GM12864 (cell line): ENCODE data around the gene RPP25.
A peak's percentile ranks its signal among the peaks of the same experiment; 100 is the strongest.

ENCODE experiments used
- DNase-seq: peaks from one replicate; pipeline ENCODE4 v3.0.0-alpha.2; 2011; ENCODE audit warnings: low read depth
- H3K4me3 ChIP-seq: 2 replicates; pipeline ENCODE4 v1.5.1; 2011; ENCODE audit warnings: mild to moderate bottlenecking, low read depth, low read length, control low read depth
- CTCF ChIP-seq: IDR thresholded peaks from 2 replicates; pipeline ENCODE4 v1.5.1; 2011; ENCODE audit warnings: low read depth, mild to moderate bottlenecking, moderate library complexity, low read length, control low read depth, inconsistent platforms; ENCODE audit errors: missing control alignments

RPP25 gene

GRCh38 chr15:74983725-74984231 is 27.2 kb upstream of the RPP25 start:
- DNase-seq, result no peak
- H3K4me3 ChIP-seq, result no peak overlapping the region
- TF ChIP-seq CTCF, result no peak

- no peak overlapping the region for H3K4me3 ChIP-seq
- DNase-seq, result no peak
- no peak for TF ChIP-seq CTCF
These were observed 25.6 kb upstream of the RPP25 start for GRCh38 chr15:74982183-74982582.

- TF ChIP-seq CTCF, result no peak
- no peak for DNase-seq
- no peak overlapping the region for H3K4me3 ChIP-seq
These were observed 21.9 kb upstream of the RPP25 start for GRCh38 chr15:74978503-74978902.

GRCh38 chr15:74978077-74978476 is 21.5 kb upstream of the RPP25 start:
- no peak for DNase-seq
- no peak overlapping the region for H3K4me3 ChIP-seq
- TF ChIP-seq CTCF, result no peak

GRCh38 chr15:74977599-74977998 is 21.0 kb upstream of the RPP25 start:
- DNase-seq, result no peak
- no peak overlapping the region for H3K4me3 ChIP-seq
- no peak for TF ChIP-seq CTCF

- H3K4me3 ChIP-seq, result no peak overlapping the region
- TF ChIP-seq CTCF, result peak; percentile 17
- no peak for DNase-seq
These were observed 19.6 kb upstream of the RPP25 start for GRCh38 chr15:74976159-74976558.

- no peak overlapping the region for H3K4me3 ChIP-seq
- TF ChIP-seq CTCF, result no peak
- DNase-seq, result no peak
These were observed 11.1 kb upstream of the RPP25 start for GRCh38 chr15:74967670-74968069.
